Activated naive CD8-positive, alpha-beta T cell treated with anti-CD3 and anti-CD28 coated beads, Interleukin-2, amount 10 ng/mL, durations not matched to agents 7 days and 5 days (primary cell): Measurements from ENCODE around the gene VPS50. TPM values are rescaled to one million over a fixed set of nuclear protein-coding genes. Genes with fewer than 3 reads are reported as not detected.
"Not testable (repeated sequence)": the region's sequence is repeated elsewhere in the genome, so short reads cannot be mapped to it uniquely, and the experiment has no call there.

Experiments
- ATAC-seq: fragments of 150-1000 bp; cut with Tn5 transposase; one replicate; pipeline ENCODE4 v1.10.0; 2021; ENCODE audit warnings: low read depth, moderate library complexity
- POLR2A ChIA-PET: fragments of 350-600 bp; sonication (Branson Sonifier 250); formaldehyde crosslinking; loops from one replicate; lab custom pipeline; 2021; ENCODE audit warnings: antibody characterized with exemption; lab: Charles Lee
- DNase-seq: peaks from one replicate; pipeline ENCODE4 v3.0.0; 2021
- H3K27ac Mint-ChIP-seq: one replicate; pipeline ENCODE4 v1.8.0; 2022; ENCODE audit warnings: mild to moderate bottlenecking, mixed read lengths
- H3K27me3 Mint-ChIP-seq: one replicate; pipeline ENCODE4 v1.8.0; 2022; ENCODE audit warnings: mild to moderate bottlenecking, moderate library complexity, mixed read lengths
- H3K36me3 Mint-ChIP-seq: one replicate; pipeline ENCODE4 v1.8.0; 2021; ENCODE audit warnings: mild to moderate bottlenecking, mixed read lengths
- H3K4me1 Mint-ChIP-seq: one replicate; pipeline ENCODE4 v1.8.0; 2021; ENCODE audit warnings: mixed read lengths
- H3K4me3 Mint-ChIP-seq: one replicate; pipeline ENCODE4 v1.8.0; 2022; ENCODE audit warnings: mild to moderate bottlenecking, moderate library complexity, mixed read lengths
- H3K9me3 Mint-ChIP-seq: one replicate; pipeline ENCODE4 v1.8.0; 2021; ENCODE audit warnings: mixed read lengths
- total RNA-seq, 2 experiments: library from RNA; stranded (reverse); gene quantifications; one replicate each; pipeline ENCODE4 v1.2.3, GENCODE V29; 2021

Gene VPS50
- total RNA-seq, 2 experiments from 2014 or later, result 22.6 to 24.4 TPM

- Mint-ChIP-seq H3K9me3 (no peaks in the 10 kb centered on the region), H3K4me3 (no peak overlapping the region), H3K27ac (no peak overlapping the region), H3K36me3 (peaks cover 23% of the 10 kb centered on the region), H3K4me1 (no peaks in the 10 kb centered on the region), H3K27me3 (no peaks in the 10 kb centered on the region)
- POLR2A ChIA-PET, result no interaction called here
- DNase-seq (no peak), ATAC-seq (no peak)
These were observed 88.7 kb downstream of the VPS50 start for GRCh38 chr7:93320887-93321286.

DNA sequence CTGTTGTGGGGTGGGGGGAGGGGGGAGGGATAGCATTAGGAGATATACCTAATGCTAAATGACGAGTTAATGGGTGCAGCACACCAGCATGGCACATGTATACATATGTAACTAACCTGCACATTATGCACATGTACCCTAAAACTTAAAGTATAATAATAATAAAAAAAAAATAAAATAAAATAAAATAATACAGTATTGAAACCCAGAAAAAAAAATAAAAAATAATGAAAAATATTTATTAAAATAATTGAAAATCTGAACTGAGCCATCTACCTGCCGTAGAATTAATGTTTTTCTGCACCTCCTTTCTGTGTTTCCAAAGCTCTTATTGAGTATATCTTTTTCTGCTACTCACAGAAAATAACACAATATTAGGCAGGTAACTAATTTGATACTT is 94.1 kb downstream of the VPS50 start:
- not testable (repeated sequence) for H3K9me3 Mint-ChIP-seq

GRCh38 chr7:93327006-93327633 is 95.0 kb downstream of the VPS50 start:
- no peaks in the 10 kb centered on the region for H3K4me1 Mint-ChIP-seq
- POLR2A ChIA-PET, result no interaction called here

More for the DNA sequence above, 94.1 kb downstream of the VPS50 start:
- ATAC-seq, H3K4me1 Mint-ChIP-seq, H3K27ac Mint-ChIP-seq, DNase-seq, H3K4me3 Mint-ChIP-seq, POLR2A ChIA-PET, H3K27me3 Mint-ChIP-seq: not testable (repeated sequence)
- H3K36me3 Mint-ChIP-seq, result peaks cover 13% of the 10 kb centered on the region

DNA sequence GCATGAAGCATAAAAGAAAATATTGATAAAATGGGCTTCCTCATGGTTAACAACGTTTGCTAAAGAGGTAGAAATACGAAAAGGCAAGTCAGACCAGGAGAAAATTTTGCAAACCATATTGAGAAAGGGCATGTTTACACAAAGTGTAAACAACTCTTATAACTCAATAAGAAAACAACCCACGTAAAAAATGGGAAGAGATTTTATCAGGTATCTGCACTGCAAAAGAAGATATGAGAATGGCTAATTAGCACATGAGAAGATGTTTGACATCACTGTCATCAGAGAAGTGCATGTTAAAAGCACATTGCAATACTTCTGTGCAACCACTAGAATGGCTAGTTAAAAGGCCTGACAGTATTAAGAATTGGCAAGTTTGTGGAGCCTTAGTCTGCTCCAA is 99.5 kb downstream of the VPS50 start:
- Mint-ChIP-seq H3K9me3 (no peaks in the 10 kb centered on the region), H3K27me3 (no peaks in the 10 kb centered on the region), H3K4me1 (no peaks in the 10 kb centered on the region), H3K36me3 (peaks cover 4% of the 10 kb centered on the region), H3K4me3 (no peak overlapping the region), H3K27ac (no peak overlapping the region)
- ATAC-seq (no peak), DNase-seq (no peak)
- POLR2A ChIA-PET, result no interaction called here

More at GRCh38 chr7:93327006-93327633, 95.0 kb downstream of the VPS50 start:
- Mint-ChIP-seq H3K4me3 (no peak overlapping the region), H3K27me3 (no peaks in the 10 kb centered on the region), H3K36me3 (peaks cover 10% of the 10 kb centered on the region), H3K9me3 (no peaks in the 10 kb centered on the region), H3K27ac (no peak overlapping the region)
- ATAC-seq, result no peak
- no peak for DNase-seq

GRCh38 chr7:93332172-93332571 is 100.0 kb downstream of the VPS50 start:
- H3K4me3 Mint-ChIP-seq, result no peak overlapping the region
- DNase-seq (no peak), ATAC-seq (no peak)
- H3K36me3 Mint-ChIP-seq, result peaks cover 4% of the 10 kb centered on the region
- no peak overlapping the region for H3K27ac Mint-ChIP-seq
- POLR2A ChIA-PET, result no interaction called here
- no peaks in the 10 kb centered on the region for H3K9me3 Mint-ChIP-seq
- no peaks in the 10 kb centered on the region for H3K27me3 Mint-ChIP-seq
- H3K4me1 Mint-ChIP-seq, result no peaks in the 10 kb centered on the region

DNA sequence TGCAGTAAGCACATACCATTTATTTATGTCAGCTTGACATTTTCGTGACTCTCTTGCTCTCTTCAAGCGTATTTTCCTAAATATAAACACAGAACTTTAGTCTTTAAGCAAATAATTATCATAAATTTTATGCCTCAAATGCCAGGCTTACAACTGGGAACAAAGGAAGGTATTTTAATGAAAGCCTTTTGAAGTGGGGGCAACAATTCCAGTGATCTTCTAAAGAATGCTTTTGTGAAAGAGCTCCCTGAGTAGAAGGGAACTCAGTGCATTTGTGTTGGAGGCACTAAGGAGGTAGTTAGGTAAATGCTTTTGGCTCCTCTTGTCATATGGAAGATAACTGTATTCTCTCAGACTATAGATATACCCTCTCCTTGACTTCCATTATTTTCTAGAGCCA is 104.9 kb downstream of the VPS50 start:
- POLR2A ChIA-PET, result no interaction called here
- Mint-ChIP-seq H3K36me3 (peaks cover 20% of the 10 kb centered on the region), H3K4me3 (no peak overlapping the region), H3K27me3 (no peaks in the 10 kb centered on the region), H3K27ac (no peak overlapping the region), H3K4me1 (no peaks in the 10 kb centered on the region), H3K9me3 (peaks cover 2% of the 10 kb centered on the region)
- DNase-seq, result no peak
- ATAC-seq, result no peak

DNA sequence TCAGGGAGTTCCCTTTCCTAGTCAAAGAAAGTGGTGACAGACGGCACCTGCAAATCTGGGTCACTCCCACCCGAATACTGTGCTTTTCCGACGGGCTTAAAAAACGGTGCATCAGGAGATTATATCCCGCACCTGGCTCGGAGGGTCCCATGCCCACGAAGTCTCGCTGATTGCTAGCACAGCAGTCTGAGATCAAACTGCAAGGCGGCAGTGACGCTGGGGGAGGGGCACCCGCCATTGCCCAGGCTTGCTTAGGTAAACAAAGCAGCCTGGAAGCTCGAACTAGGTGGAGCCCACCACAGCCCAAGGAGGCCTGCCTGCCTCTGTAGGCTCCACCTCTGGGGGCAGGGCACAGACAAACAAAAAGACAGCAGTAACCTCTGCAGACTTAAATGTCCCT is 110.0 kb downstream of the VPS50 start:
- DNase-seq, H3K27ac Mint-ChIP-seq, H3K9me3 Mint-ChIP-seq, ATAC-seq, H3K27me3 Mint-ChIP-seq, POLR2A ChIA-PET, H3K4me1 Mint-ChIP-seq, H3K4me3 Mint-ChIP-seq: not testable (repeated sequence)
- H3K36me3 Mint-ChIP-seq, result peaks cover 16% of the 10 kb centered on the region

DNA sequence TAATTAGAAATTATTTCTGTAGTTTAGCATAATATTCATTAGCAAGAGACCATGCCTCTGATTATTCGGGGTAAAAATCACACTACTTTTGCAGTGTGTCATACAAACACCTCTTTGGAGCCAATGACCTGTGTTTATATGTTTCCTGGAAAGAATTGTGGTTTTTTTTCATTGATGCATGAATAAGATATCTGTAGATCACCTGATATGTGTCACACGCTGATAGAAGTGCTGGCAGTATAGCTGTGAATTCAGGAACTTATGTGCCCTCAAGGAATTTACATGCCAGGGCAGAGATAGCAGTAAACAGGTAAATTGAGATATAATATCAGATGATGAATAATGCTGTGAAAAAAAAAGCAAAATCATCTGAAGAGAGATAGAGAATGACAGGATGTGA is 118.2 kb downstream of the VPS50 start:
- Mint-ChIP-seq H3K27me3 (no peaks in the 10 kb centered on the region), H3K27ac (no peak overlapping the region), H3K4me3 (no peak overlapping the region), H3K4me1 (peaks cover 7% of the 10 kb centered on the region), H3K36me3 (peaks cover 7% of the 10 kb centered on the region), H3K9me3 (no peaks in the 10 kb centered on the region)
- ATAC-seq (no peak), DNase-seq (no peak)
- POLR2A ChIA-PET, result no interaction called here

DNA sequence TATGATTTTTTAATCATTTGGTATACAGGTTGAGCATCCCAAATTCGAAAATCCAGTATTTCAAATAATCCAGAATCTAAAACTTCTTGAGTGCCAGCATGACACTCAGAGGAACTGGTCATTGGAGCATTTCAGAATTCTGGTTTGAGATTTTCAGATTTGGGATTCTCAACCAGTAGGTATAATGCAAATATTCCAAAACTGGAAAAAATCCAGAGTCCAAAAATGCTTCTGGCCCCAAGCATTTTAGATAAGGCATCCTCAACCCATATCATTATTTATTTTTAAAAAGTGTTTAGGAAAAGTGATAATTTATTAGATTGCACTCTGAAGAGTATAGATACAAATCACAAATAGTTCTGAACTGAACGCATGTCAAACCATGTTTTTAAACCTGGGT is 120.7 kb downstream of the VPS50 start:
- Mint-ChIP-seq H3K27me3 (no peaks in the 10 kb centered on the region), H3K27ac (no peak overlapping the region), H3K4me3 (no peak overlapping the region), H3K9me3 (no peaks in the 10 kb centered on the region), H3K36me3 (peaks cover 10% of the 10 kb centered on the region), H3K4me1 (peaks cover 7% of the 10 kb centered on the region)
- ATAC-seq (no peak), DNase-seq (no peak)
- POLR2A ChIA-PET, result no interaction called here

- no peak for ATAC-seq
- peaks cover 7% of the 10 kb centered on the region for H3K4me1 Mint-ChIP-seq
- no peak overlapping the region for H3K27ac Mint-ChIP-seq
- no peaks in the 10 kb centered on the region for H3K27me3 Mint-ChIP-seq
- H3K36me3 Mint-ChIP-seq, result peaks cover 21% of the 10 kb centered on the region
- no peaks in the 10 kb centered on the region for H3K9me3 Mint-ChIP-seq
- no peak overlapping the region for H3K4me3 Mint-ChIP-seq
- no peak for DNase-seq
- POLR2A ChIA-PET, result no interaction called here
These were observed 122.6 kb downstream of the VPS50 start for GRCh38 chr7:93354815-93355214.

GRCh38 chr7:93359520-93360198 is 127.5 kb downstream of the VPS50 start:
- no peak for ATAC-seq
- Mint-ChIP-seq H3K4me1 (no peaks in the 10 kb centered on the region), H3K9me3 (no peaks in the 10 kb centered on the region), H3K4me3 (no peak overlapping the region), H3K27me3 (no peaks in the 10 kb centered on the region), H3K27ac (no peak overlapping the region), H3K36me3 (peaks cover 14% of the 10 kb centered on the region)
- POLR2A ChIA-PET, result no interaction called here
- DNase-seq, result no peak

GRCh38 chr7:93361853-93362252 is 129.7 kb downstream of the VPS50 start:
- Mint-ChIP-seq H3K4me3 (no peak overlapping the region), H3K4me1 (no peaks in the 10 kb centered on the region), H3K9me3 (no peaks in the 10 kb centered on the region), H3K27ac (no peak overlapping the region), H3K27me3 (no peaks in the 10 kb centered on the region), H3K36me3 (peaks cover 14% of the 10 kb centered on the region)
- DNase-seq, result no peak
- POLR2A ChIA-PET, result no interaction called here
- no peak for ATAC-seq

DNA sequence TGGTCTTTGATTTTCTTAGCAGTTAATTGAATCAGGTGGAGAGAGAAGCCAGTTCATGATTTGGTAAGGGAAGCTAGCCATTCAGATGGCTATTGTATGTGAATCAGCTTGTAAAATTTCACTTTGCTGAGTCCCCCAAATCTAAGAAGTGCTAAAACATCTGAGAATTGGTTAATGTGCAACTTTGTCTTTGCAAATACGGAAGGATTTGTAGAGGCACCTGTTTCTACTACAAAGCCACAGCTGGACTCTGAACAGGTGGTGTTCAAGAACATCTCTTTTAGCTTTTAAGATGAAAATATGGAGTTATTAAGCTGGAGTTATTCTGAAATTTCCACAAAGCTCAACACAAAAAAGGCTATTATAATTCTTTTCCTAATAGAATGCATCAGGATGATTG is 132.6 kb downstream of the VPS50 start:
- no peaks in the 10 kb centered on the region for H3K27me3 Mint-ChIP-seq
- POLR2A ChIA-PET, result no interaction called here
- no peaks in the 10 kb centered on the region for H3K36me3 Mint-ChIP-seq
- H3K4me3 Mint-ChIP-seq, result no peak overlapping the region
- H3K9me3 Mint-ChIP-seq, result peaks cover 4% of the 10 kb centered on the region
- no peaks in the 10 kb centered on the region for H3K4me1 Mint-ChIP-seq
- no peak overlapping the region for H3K27ac Mint-ChIP-seq
- DNase-seq, result no peak
- ATAC-seq, result no peak

DNA sequence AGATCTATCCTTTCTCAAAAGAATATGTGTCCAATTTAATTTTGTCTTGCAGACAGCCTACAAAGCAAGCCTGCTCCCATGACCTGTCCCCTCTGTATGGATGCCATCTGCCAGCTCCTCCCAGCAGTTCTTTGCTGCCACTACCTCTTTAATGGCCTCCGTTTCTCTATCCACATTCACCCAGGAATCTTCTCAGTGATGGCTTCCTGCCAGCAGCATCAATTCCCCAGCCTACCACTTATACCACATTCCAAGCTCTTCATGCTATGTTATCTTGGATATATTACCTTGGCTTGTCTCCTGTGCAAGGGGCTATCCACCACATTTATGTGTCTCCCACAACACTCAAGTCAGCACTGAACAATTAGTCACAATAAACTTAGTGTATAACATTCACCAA is 133.2 kb downstream of the VPS50 start:
- Mint-ChIP-seq H3K36me3 (no peaks in the 10 kb centered on the region), H3K4me1 (no peaks in the 10 kb centered on the region), H3K4me3 (no peak overlapping the region), H3K27ac (no peak overlapping the region), H3K9me3 (peaks cover 4% of the 10 kb centered on the region), H3K27me3 (no peaks in the 10 kb centered on the region)
- POLR2A ChIA-PET, result no interaction called here
- no peak for DNase-seq
- ATAC-seq, result no peak
